Left hindlimb (tissue), 1 donor: ENCODE measurements around the gene CCNY.
"Not testable (repeated sequence)": the region's sequence is repeated elsewhere in the genome, so short reads cannot be mapped to it uniquely, and the experiment has no call there.

Experiments used
- DNase-seq: peaks from one replicate; pipeline ENCODE4 v3.0.0-alpha.2; 2018

Gene CCNY

DNA sequence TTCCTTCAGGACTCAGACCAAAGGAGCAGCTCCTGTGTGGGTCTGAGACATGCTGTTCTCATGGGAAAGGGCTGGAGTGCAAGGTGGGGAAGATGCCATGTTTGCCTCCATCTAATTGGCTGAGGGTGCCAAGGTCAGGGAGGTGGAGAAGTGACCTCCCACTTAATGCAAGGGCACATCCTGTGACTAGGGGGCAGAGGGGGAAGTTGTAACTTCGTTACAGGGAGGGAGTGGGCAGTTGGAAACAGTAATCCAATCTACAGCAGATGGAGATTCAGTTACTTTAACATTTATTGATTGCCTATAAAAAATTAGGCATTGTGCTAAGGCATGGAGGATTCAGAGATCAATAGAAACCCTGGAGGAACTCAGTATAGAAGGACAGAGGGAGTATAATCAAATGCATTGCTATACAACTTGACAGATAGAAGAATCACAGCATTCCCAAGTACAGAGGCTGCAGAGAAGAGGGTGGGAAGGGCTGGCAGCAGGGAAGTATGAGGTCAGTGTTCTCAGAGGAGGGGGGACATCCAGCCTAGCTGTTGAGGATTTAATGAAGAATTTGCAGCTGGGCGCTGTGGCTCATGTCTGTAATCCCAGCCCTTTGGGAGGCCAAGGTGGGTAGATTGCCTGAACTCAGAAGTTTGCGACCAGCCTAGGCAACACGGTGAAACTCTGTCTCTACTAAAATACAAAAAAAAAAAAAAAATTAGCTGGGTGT is 75.9 kb downstream of the CCNY start:
- DNase-seq, result no peak

DNA sequence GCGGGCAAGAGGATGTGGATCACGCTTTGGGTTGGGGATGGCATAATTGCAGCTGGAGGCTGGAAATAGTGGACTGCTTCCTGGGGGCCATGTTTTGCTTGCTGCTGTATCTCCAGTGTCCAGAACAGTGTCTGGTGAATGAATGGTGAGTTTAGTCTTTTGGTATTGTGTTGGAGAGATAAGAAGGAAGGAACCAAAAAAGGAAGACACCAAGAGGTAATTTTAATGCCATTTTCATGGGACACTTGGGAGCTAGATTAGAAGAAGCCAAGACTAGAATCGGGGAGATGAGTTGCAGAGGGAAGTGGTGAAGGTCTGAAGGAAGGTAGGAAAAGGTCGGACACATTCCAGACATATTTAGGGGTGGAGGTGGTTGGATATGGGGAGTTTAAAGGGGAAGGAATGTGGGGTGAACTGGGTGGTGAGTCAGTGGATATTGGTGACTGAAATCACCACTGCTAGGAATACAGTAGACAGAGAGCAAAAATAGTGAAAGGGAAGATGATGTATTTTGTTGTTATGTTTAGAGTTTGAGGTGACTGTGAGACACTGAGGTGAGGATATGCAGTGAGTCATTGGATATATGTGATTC is 76.7 kb downstream of the CCNY start:
- DNase-seq, result no peak

DNA sequence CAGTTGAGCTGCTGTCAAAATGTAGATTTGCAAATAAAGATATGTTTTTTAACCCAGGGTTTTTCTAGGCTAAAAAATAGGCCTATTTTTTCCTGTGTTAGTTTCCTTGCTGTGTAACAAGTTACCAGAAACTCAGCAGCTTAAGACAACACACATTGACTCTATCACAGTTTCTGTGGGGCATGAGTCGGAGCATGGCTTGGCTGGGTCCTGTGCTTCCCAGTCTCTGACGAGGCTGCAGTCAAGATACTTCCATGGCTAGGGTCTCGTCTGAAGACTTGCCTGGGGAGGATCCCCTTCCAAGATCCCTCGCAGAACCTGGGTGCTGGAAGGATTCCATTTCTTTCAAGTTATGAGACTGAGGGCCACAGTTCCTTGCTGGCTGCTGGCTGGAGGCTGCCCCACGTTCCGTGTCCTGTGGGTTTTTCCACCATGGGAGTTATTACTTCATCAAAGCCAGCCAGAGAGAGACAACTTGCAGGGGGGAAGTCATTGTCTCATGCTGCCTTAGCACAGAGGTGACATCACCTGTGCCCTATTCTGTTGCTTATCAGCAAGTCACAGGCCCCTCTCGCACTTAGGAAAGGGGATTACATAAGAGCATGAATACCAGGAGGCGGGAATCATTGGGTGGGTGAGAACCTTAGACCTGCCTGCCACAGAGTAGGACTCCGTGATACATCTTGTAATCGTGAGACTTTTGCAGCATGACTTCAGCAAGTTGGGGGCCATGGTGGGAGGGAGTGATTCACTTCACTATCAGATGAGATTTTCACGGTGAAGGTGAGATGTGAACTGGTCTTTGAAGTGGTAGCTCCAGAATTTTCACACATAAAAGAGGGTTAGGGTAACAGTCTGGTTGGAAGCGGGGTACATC is 77.9 kb downstream of the CCNY start:
- DNase-seq, result no peak

DNA sequence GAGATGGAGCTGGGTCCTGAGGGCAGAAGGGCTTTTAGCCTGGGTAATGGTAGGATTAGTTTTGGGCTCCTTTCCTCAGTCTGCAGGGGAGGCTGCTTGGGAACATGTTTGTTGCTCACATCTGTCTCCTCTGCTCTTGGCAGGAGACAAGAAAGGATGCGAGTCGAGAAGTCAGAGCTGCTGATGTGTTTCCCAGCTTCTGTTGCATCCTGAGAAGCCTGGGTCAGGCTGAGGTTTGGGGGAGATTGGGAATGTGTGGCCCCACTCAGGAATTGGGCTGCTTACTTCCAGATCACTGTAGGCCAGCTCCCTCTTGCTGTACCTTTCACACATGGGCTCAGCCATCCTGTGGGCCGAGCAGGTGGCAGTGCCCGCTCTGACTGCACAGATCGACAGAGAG is 79.2 kb downstream of the CCNY start:
- DNase-seq, result no peak

DNA sequence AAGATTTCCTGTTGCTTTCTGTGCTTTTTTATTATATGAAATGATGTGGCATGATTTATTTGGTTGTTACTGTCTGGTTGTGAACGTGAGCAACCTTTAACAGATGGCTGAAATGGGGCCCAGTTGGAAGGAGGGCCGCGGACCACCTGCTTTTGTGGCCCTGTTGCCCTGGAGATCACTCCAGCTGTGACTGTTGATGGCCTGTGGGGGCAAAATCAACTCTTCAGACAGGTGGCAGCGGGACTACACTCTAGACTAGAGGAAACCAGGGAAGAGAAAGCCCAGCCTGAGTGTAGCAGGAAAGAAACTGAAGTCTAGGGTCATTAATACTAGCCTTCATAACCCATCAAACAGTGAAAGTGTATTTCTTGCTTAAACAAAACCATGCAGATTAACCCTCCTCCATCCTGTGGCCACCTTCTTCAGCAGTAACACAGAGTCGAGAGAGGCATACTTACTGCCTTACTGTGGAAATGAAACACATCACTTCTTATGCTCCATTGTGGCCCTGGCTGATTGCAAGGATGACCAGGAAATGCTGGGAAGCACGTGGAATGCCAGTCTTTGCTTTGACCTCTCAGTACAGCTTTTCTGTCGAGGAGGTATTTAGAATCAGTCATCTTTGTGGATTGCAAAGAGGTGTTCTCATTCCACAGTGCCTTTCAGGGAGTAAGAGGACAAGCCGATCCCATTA is 80.5 kb downstream of the CCNY start:
- peak; percentile 51 for DNase-seq

DNA sequence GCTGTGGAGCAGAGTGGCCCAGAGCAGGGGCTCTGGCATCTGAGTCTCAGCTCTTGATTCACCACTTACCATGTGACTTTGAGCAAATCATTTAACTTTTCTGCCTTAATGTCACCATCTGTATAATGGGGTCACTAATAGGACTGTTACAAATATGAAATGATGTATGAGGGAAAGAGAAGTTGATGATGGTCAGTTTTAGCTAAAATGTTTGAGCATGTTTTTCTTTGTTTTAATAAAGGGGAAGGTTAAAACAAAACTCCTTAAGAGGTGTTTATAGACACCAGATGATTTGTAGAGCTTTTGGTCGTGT is 81.0 kb downstream of the CCNY start:
- DNase-seq, result no peak

DNA sequence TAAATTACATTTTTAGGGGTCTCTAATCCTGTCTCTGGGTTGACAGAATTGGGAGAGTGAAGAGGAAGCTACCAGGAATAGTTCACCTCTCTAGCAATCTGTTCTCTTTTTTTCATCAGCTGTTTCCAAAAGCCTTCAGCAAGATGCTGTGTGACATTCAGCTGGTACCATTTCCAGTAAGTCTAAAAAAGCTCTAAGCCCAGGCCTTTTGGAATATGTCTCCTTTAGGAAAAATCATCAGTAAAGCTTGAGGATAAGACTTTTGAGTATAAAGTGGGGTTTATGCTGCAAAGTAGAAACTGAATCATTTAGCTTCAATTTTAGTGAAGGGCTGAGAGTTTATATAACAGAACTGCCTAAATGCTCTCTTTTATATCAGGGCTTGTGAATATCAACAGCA is 81.5 kb downstream of the CCNY start:
- DNase-seq, result no peak

DNA sequence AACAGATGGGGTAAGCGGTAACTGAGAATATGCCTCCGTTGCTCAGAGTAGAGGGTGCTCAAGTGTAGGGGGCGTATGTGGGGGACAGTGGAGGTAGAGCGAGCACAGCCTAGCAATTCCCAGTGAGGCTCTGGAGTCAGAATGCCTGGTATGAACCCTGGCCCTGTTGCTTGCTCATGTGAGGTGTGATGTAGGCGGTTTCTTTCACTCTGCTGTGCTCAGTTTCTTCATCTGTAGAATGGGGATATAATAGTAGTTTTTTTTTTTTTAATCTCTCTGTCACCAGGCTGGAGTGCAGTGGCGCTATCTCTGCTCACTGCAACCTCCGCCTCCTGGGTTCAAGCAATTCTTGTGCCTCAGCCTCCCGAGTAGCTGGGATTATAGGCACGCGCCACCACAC is 82.3 kb downstream of the CCNY start:
- not testable (repeated sequence) for DNase-seq

DNA sequence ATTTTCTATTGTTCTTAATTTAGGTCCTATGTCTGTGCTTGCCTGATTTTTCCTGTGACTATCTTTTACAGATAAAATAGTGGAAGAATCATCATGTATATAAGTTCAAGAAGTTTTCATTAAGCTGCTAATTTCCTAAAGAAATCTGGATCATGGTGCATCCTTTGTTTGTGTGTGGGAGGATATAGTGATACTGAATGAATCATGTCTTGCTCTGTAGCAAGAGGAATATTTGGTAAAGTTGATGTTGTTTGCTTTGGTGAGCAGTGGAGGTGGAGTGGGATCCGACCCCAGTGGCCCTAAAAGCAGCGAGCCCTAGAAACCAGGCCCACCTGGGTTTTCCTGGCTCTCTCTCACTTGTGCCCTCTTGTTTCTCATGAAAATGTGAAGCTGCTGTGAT is 83.7 kb downstream of the CCNY start:
- DNase-seq, result no peak

DNA sequence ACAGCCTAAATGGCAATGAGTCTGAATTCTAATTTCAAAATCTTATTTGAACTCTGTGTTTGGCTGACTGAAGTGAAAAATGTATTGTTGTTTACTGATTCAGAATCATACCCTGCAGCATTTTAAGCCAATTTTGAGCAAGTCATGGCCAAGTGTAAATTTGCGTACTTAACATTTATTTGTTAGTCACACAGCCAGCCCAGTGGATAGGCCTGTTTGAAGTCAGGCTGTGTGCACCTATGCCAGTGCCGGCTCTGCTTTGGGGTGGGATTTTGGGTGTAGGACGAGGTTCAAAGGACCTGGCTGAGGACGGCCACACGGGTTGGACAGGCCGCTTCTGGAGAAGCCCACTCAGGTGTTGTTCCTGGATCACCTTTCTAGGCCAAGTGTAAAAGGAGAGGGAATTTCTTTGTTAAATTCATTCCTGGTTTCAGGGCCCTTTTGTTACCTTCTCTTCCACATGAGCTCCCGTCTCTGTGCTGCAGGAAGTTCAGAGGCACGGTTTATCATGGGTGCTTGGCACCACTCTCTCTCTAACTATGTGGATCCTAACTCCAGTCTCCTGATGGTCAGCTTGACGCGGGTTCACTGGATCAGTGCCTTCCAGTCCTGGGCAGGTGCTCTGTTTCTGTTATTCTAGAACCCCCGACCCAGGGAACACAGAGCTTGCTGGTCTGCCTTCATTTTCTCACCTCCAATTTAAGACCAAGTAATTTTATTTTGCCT is 84.7 kb downstream of the CCNY start:
- DNase-seq, result no peak

DNA sequence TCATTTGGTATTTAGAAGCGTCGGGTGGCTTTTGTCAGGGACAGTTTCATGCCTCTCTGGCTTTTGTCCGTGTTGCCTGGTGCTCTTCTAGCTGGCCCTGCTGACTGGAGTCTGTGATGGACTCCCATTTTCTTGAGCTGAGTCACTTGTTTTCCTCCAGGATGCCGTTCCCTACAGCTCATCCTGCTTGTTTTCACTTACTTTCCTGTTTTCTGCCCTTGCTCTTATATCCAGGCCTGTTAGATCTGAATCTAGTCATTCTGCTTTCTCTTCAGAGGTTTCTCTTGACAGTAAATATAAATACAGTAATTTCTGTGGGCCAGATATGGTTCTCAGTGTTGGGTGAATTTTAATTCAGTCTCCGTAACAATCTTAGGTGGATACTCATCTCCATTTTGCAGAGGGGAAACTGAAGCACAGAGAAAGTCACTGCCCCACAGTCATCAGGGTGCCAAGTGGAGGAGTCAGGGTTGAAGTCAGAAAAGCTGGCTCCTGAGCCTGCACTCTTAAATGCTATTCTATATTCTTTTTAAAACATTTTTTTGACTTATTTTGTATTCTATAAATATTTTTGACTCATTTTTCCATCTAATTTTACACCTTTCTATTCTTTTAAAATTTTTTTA is 85.4 kb downstream of the CCNY start:
- no peak for DNase-seq

DNA sequence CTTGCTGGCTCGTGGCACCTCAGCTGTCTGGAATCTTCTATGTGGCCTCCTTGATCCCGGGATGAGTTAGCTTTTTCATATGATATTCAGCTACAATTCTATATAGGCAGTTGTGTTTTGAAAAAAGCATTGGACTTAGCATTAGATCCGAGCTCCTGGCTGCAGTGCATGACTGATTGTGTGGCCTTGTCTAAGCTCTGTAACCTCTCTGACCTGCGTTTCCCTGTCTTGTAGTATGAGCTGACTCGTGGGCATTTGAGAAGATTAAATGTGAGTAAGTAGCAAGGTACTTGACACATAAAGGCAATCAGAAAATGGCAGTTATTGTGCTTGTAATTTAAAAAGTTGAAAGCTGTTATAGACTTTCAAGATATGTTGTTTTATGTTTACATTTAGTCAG is 85.9 kb downstream of the CCNY start:
- no peak for DNase-seq

DNA sequence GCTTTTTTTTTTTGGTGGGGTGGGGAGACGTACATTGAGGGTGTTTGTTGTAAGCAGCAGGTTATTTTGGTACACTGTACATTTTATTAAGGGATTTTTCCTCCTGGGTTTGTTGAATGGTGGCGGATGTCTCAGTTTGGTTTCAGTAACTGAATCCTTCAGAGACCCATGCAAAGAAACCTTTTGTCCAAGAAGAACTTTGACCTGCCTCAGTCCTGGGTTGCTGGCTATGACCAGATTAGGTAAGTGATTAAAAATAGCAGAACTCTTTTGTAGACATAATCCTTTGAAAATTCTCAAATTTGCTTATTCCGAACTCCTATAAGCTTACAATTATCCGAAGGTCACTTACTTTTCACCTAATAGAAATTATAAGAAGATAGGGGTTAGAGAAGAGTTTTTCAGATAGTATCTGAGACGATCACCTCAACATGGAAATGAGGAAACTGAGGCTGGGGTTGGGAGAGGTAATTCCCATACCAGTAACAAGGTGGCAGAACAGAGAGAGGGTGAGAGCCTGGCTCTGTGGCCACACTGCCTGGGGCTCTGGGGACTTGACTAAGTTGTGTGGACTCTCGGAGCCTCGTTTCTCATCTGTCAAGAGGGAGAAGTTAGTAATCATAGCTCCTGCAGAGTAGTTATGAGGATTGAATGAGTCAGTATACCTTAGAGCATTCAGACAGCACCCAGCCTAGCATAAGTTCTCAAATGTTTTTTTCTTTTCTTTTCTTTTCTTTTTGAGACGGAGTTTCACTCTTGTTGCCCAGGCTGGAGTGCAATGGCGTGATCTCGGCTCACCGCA is 87.4 kb downstream of the CCNY start:
- DNase-seq, result no peak

DNA sequence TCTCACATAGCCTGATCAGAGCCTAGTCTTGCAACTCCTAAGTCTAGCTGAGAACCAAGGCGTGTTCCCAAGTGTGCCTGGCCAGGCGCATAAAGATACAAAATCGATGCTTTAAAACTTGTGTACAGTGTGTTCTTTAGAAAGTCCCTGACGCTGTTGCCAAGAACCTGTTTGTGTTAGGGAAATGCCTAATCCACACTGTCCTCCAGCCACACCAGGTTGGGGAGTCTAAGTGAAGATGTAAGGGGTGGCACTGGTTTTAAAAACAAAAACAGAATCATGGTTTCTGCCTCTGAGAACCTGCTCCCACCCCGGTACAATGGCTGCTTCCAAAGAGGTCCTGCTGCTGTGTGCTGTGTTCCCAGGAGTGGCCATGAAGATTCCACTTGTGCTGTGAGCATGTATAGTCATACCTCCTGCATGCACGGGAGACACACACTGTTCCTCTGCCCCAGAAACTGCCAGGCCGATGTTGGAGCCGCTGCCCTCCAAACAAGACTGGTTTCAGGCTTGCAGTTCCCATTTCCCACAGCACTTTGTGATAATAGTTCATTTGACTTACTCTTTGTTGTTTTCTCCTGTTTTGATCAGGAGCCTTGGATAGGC is 88.5 kb downstream of the CCNY start:
- no peak for DNase-seq

DNA sequence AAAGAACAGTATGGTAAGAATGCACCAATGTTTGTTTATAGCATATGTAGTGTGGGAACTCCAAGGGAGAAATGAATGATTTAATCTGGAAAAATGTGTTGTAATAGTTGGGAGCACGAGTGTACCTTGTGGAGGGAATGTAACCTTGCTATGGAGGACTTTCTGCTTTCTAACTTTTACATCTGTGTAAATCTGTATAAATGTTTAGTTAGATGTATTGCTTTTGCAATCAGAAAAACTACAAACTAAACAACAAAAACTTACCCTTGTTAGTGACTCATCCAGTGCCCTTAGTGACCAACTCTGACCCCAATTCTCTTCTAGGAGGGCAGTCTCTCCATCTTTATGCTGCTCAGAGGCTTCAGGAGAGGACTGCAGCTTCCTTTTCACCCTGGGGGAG is 89.3 kb downstream of the CCNY start:
- no peak for DNase-seq

DNA sequence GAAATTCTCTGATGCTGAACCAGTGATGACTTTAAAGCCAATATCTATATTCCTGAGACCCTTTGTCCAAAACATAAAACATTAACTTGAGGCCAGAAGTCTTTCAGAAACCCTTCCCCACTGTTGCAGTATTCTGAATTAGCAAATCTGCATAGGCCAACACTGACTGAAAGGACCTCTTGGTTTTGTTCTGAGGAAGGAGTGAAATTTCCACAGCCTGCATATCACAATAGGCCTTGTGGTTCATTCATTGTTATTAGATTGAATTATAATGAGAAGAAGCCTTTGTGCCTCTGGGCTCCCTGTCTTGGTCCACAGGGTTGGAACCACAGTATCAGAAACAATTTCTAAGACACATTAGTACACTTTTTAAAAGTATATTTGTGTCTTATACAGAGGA is 90.3 kb downstream of the CCNY start:
- no peak for DNase-seq

DNA sequence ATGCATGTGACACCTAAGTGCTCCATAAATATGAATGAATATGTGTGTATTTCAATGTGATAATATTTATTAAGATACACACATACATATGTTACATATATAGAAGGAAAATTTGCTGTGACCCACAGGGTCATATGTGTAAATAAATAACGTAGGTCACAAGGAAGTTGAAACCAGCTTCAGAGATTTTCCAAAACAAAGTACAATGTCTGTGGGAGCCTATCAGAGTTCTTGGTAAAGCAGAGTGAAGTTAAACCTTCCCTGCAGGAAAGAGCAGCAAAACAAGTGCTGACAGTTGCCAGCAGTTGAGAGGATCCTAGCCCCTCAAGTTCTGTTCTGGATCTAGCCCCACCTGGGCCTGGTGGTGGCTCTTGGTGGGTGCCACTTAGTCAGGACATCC is 91.2 kb downstream of the CCNY start:
- no peak for DNase-seq

DNA sequence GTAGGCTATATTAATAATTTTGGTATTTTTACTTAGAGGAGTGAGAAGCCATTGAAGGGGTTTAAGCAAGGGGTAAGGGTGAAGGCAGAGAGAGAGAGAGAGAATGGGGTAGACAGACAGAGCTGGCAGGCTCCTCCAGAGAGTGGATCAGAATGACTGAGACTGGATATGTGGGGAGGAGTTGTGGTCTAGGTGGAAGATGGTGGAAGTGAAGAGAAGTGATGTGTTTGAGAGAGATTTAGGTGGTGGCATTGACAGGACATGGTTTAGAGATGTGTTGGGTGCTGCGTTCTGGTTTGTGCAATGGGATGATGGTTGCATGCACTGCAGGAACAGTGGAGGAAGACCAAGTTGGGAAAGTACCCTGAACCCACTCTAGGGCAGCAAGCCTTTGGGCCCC is 92.2 kb downstream of the CCNY start:
- DNase-seq, result no peak

DNA sequence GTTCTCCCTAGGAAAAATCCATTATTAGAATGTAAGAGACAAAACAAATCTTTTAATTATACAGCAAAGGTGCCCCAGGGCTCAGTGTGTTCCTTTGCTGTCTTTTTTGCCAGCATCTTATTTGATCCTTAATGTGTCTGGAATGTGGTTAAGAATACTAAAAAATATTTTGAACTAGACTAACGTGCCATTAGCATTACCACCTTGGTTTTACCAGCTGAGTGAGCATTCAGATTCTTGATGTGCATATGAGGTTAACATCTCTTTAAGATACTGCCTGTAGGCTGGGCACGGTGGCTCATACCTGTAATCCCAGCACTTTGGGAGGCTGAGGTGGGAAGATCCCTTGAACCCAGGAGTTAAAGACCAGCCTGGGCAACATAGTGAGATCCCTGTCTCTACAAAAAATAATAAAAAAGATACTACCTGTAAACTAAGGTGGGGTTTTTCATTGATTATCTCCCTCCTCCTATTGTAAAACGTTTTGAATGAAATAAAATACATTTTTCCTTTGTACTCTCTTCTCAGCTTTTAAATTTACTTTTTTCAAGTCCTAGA is 96.6 kb downstream of the CCNY start:
- DNase-seq, result no peak

DNA sequence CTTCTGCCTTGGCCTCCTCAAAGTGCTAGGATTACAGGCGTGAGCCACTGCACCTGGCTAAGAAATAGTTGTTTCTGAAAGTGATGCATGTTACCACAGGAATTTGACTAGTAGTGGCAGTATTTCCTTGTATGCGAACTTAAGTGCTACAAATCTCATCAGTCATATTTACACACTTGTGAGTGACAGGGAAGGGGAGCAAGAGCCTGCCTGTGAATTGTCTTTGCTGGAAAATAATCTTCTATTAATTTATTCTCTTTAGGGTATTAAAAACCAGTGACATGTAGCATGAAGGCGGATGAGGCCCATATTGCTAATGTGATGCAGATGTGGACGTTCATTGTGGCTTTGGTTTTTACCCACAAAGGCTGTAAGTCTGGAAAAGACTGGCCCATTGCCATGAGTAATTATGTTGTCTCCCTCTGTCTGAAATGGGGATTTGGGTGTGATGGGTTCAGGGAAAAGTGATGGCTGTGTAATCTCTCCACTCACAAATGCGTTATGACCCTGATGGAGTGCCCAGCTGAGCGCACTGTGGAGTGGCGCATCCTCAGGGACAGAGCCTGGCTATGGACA is 97.6 kb downstream of the CCNY start:
- DNase-seq, result no peak
